ENCODE measurements around the gene TAF11L12.
"Not testable (repeated sequence)": the region's sequence is repeated elsewhere in the genome, so short reads cannot be mapped to it uniquely, and the experiment has no call there.

The TAF11L12 gene

GRCh38 chr5:17620627-17621026, 10.4 kb downstream of the TAF11L12 start:
- H2AFZ ChIP-seq (ENCODE audit: low read length): no peak overlapping the region
- H3F3A ChIP-seq (ENCODE audit: low read depth): no peaks in the 10 kb centered on the region
- no peaks in the 10 kb centered on the region for H3K9me2 ChIP-seq (replicated peaks; ENCODE audit: low read depth, low read length)
- no peaks in the 10 kb centered on the region for H3K79me2 ChIP-seq (ENCODE audit: insufficient read depth, low read length)
- H3K36me3 ChIP-seq (ENCODE audit: insufficient read depth, low read length): no peaks in the 10 kb centered on the region
- no peaks in the 10 kb centered on the region for H3K4me1 ChIP-seq (ENCODE audit: insufficient read depth, low read length, poor library complexity, severe bottlenecking)
- H3K9ac ChIP-seq (ENCODE audit: low read depth, low read length, poor library complexity, severe bottlenecking): no peak overlapping the region
- no peak overlapping the region for H3K4me2 ChIP-seq (ENCODE audit: low read depth, low read length, poor library complexity, severe bottlenecking)
- no peak overlapping the region for H3K4me3 ChIP-seq (ENCODE audit: low read length, poor library complexity, severe bottlenecking)
- no peak for TF ChIP-seq EZH2phosphoT487 (IDR thresholded peaks at IDR 0.05; ENCODE audit: borderline replicate concordance)
- TF ChIP-seq, protein P1, sequence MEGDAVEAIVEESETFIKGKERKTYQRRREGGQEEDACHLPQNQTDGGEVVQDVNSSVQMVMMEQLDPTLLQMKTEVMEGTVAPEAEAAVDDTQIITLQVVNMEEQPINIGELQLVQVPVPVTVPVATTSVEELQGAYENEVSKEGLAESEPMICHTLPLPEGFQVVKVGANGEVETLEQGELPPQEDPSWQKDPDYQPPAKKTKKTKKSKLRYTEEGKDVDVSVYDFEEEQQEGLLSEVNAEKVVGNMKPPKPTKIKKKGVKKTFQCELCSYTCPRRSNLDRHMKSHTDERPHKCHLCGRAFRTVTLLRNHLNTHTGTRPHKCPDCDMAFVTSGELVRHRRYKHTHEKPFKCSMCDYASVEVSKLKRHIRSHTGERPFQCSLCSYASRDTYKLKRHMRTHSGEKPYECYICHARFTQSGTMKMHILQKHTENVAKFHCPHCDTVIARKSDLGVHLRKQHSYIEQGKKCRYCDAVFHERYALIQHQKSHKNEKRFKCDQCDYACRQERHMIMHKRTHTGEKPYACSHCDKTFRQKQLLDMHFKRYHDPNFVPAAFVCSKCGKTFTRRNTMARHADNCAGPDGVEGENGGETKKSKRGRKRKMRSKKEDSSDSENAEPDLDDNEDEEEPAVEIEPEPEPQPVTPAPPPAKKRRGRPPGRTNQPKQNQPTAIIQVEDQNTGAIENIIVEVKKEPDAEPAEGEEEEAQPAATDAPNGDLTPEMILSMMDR (conservative IDR thresholded peaks at IDR 0.05; ENCODE audit: low read length): peak; percentile 18; the same call in 1 of the 2 replicates
- H3K9me3 ChIP-seq (ENCODE audit: insufficient read depth, low read depth, low read length): no peaks in the 10 kb centered on the region
- H3K27me3 ChIP-seq (ENCODE audit: insufficient read depth, low read length, poor library complexity, severe bottlenecking): no peaks in the 10 kb centered on the region
- H4K20me1 ChIP-seq (ENCODE audit: insufficient read depth, low read length, poor library complexity, severe bottlenecking): no peaks in the 10 kb centered on the region

DNA sequence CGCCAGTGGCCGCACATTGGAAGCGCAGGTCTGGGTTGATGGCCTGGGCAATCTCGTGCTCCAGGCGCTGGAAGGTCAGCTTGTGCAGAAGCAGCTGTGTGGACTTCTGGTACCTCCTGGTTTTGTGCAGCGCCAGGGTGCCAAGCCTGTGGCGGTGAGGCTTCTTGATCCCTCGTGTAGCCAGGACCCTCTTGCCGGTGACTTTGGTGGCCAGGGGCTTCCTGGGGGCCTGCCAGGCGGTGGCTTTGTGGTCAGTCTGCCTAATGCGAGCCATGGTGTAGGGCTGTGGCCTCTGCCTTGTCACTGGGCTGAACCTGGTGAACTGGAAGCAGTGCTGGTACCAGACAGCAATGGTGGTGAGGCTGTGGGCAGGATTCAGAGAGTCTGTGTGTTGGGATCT, 15.5 kb downstream of the TAF11L12 start:
- H3K9ac ChIP-seq (ENCODE audit: low read depth, low read length, poor library complexity, severe bottlenecking): no peak overlapping the region
- H3K4me3 ChIP-seq (ENCODE audit: low read length, poor library complexity, severe bottlenecking): no peak overlapping the region
- H3K9me2 ChIP-seq (replicated peaks; ENCODE audit: low read depth, low read length): no peaks in the 10 kb centered on the region
- no peaks in the 10 kb centered on the region for H3K4me1 ChIP-seq (ENCODE audit: insufficient read depth, low read length, poor library complexity, severe bottlenecking)
- TF ChIP-seq EZH2phosphoT487 (IDR thresholded peaks at IDR 0.05; ENCODE audit: borderline replicate concordance): no peak
- TF ChIP-seq, protein P1 (conservative IDR thresholded peaks at IDR 0.05; ENCODE audit: low read length): no peak
- no peaks in the 10 kb centered on the region for H3K36me3 ChIP-seq (ENCODE audit: insufficient read depth, low read length)
- no peak overlapping the region for H2AFZ ChIP-seq (ENCODE audit: low read length)
- no peaks in the 10 kb centered on the region for H3F3A ChIP-seq (ENCODE audit: low read depth)
- H4K20me1 ChIP-seq (ENCODE audit: insufficient read depth, low read length, poor library complexity, severe bottlenecking): no peaks in the 10 kb centered on the region
- no peaks in the 10 kb centered on the region for H3K79me2 ChIP-seq (ENCODE audit: insufficient read depth, low read length)
- no peaks in the 10 kb centered on the region for H3K9me3 ChIP-seq (ENCODE audit: insufficient read depth, low read depth, low read length)
- no peak overlapping the region for H3K4me2 ChIP-seq (ENCODE audit: low read depth, low read length, poor library complexity, severe bottlenecking)
- no peaks in the 10 kb centered on the region for H3K27me3 ChIP-seq (ENCODE audit: insufficient read depth, low read length, poor library complexity, severe bottlenecking)

DNA sequence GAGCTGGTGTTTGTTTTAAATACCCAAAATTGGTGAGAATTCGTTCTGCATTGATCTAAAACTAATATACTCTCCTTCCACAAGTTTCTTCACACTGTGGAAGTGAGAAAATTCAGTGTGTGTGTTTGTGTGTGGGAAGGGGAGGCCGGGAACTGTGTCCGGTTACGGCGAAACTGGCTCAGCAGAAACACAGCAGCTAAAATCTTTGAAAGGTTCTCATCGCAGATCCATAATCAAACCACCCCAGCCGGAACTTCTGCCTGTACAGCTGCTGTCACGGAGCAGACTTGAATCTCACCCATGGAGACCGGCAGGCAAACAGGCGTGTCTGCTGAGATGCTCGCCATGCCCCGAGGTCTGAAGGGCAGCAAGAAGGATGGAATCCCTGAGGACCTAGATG, 21.6 kb downstream of the TAF11L12 start, which contains the start of gene TAF11L13:
Gene TAF11L13 (plus strand): TSS at position 301 of the 400 bp plus-strand sequence.
- H4K20me1 ChIP-seq (ENCODE audit: insufficient read depth, low read length, poor library complexity, severe bottlenecking); H3K9ac ChIP-seq (ENCODE audit: low read depth, low read length, poor library complexity, severe bottlenecking); H3K79me2 ChIP-seq (ENCODE audit: insufficient read depth, low read length); H3F3A ChIP-seq (ENCODE audit: low read depth); H3K4me2 ChIP-seq (ENCODE audit: low read depth, low read length, poor library complexity, severe bottlenecking); H3K9me3 ChIP-seq (ENCODE audit: insufficient read depth, low read depth, low read length); H3K36me3 ChIP-seq (ENCODE audit: insufficient read depth, low read length); H3K4me3 ChIP-seq (ENCODE audit: low read length, poor library complexity, severe bottlenecking); H3K4me1 ChIP-seq (ENCODE audit: insufficient read depth, low read length, poor library complexity, severe bottlenecking); H3K27me3 ChIP-seq (ENCODE audit: insufficient read depth, low read length, poor library complexity, severe bottlenecking); H3K9me2 ChIP-seq (replicated peaks; ENCODE audit: low read depth, low read length); H2AFZ ChIP-seq (ENCODE audit: low read length): not testable (repeated sequence)

DNA sequence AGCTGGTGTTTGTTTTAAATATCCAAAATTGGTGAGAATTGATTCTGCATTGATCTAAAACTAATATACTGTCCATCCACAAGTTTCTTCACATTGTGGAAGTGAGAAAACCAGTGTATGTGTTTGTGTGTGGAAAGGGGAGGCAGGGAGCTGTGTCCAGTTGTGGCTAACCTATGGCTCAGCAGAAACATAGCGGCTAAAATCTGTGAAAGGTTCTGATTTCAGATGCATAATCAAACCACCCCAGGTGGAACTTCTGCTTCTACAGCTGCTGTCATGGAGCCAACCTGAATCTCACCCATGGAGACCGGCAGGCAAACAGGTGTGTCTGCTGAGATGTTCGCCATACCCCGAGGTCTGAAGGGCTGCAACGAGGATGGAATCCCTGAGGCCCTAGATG, 24.0 kb downstream of the TAF11L12 start, which contains the start of gene TAF11L14:
Gene TAF11L14 (plus strand): TSS at position 301 of the 400 bp plus-strand sequence.
- H3F3A ChIP-seq (ENCODE audit: low read depth): no peaks in the 10 kb centered on the region
- no peak within 1 kb of the TSS for H3K4me2 ChIP-seq (ENCODE audit: low read depth, low read length, poor library complexity, severe bottlenecking)
- no peaks in the 10 kb centered on the region for H3K4me1 ChIP-seq (ENCODE audit: insufficient read depth, low read length, poor library complexity, severe bottlenecking)
- no peaks in the 10 kb centered on the region for H3K27me3 ChIP-seq (ENCODE audit: insufficient read depth, low read length, poor library complexity, severe bottlenecking)
- no peaks in the 10 kb centered on the region for H3K9me2 ChIP-seq (replicated peaks; ENCODE audit: low read depth, low read length)
- H3K36me3 ChIP-seq (ENCODE audit: insufficient read depth, low read length): no peaks in the 10 kb centered on the region
- TF ChIP-seq EZH2phosphoT487 (IDR thresholded peaks at IDR 0.05; ENCODE audit: borderline replicate concordance): no peak
- TF ChIP-seq, protein P1 (conservative IDR thresholded peaks at IDR 0.05; ENCODE audit: low read length): no peak
- no peak within 1 kb of the TSS for H2AFZ ChIP-seq (ENCODE audit: low read length)
- H3K79me2 ChIP-seq (ENCODE audit: insufficient read depth, low read length): no peaks in the 10 kb centered on the region
- H3K9ac ChIP-seq (ENCODE audit: low read depth, low read length, poor library complexity, severe bottlenecking): no peak within 1 kb of the TSS
- no peak within 1 kb of the TSS for H3K4me3 ChIP-seq (ENCODE audit: low read length, poor library complexity, severe bottlenecking)
- no peaks in the 10 kb centered on the region; the same call in 1 of the 2 replicates for H3K9me3 ChIP-seq (ENCODE audit: insufficient read depth, low read depth, low read length)
- H4K20me1 ChIP-seq (ENCODE audit: insufficient read depth, low read length, poor library complexity, severe bottlenecking): no peaks in the 10 kb centered on the region

DNA sequence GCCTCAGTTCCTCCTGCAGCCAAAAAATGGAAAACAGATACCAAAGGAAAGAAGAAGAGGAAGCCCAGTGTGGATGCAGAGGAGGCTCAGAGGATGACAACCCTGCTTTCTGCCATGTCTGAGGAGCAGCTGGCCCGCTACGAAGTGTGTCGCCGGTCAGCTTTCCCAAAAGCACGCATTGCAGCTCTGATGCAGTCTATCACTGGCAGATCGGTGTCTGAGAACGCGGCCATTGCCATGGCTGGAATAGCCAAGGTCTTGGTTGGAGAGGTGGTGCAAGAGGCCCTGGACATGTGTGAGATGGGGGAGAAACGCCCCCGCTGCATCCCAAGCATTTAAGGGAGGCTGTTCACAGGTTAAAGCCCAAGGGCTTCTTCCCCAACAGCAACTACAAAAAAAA, 39.0 kb downstream of the TAF11L12 start:
- not testable (repeated sequence) for H2AFZ ChIP-seq (ENCODE audit: low read length); H3F3A ChIP-seq (ENCODE audit: low read depth); H3K9me3 ChIP-seq (ENCODE audit: insufficient read depth, low read depth, low read length); H3K79me2 ChIP-seq (ENCODE audit: insufficient read depth, low read length); H3K4me2 ChIP-seq (ENCODE audit: low read depth, low read length, poor library complexity, severe bottlenecking); H3K4me1 ChIP-seq (ENCODE audit: insufficient read depth, low read length, poor library complexity, severe bottlenecking); H3K27me3 ChIP-seq (ENCODE audit: insufficient read depth, low read length, poor library complexity, severe bottlenecking); H3K4me3 ChIP-seq (ENCODE audit: low read length, poor library complexity, severe bottlenecking); H3K9ac ChIP-seq (ENCODE audit: low read depth, low read length, poor library complexity, severe bottlenecking); H3K9me2 ChIP-seq (replicated peaks; ENCODE audit: low read depth, low read length); H4K20me1 ChIP-seq (ENCODE audit: insufficient read depth, low read length, poor library complexity, severe bottlenecking); H3K36me3 ChIP-seq (ENCODE audit: insufficient read depth, low read length)
